NCI-H2196 treated with DMSO at 0.1 percent for 48 hours (cell line): ENCODE results near the gene NCAPH2.

Experiments used
- DNase-seq: peaks from one replicate; lab custom pipeline; 2025; ENCODE audit not compliant: unreplicated experiment; lab: John Stamatoyannopoulos, UW

Gene NCAPH2

GRCh38 chr22:50488886-50489285 lies 19.1 kb upstream of the NCAPH2 start:
- DNase-seq = no peak

GRCh38 chr22:50489363-50490243 lies 18.4 kb upstream of the NCAPH2 start:
- no peak for DNase-seq

- no peak for DNase-seq
Measured at GRCh38 chr22:50490531-50491308, 17.3 kb upstream of the NCAPH2 start.

- DNase-seq = no peak
Measured at GRCh38 chr22:50497093-50497492, 10.9 kb upstream of the NCAPH2 start.

- peak; percentile 42 for DNase-seq
Measured at GRCh38 chr22:50498322-50498890, 9.6 kb upstream of the NCAPH2 start.

GRCh38 chr22:50500452-50500851 lies 7.6 kb upstream of the NCAPH2 start:
- no peak for DNase-seq

- no peak for DNase-seq
Measured at GRCh38 chr22:50502096-50502495, 5.9 kb upstream of the NCAPH2 start.

GRCh38 chr22:50502628-50503474 lies 5.2 kb upstream of the NCAPH2 start:
- no peak for DNase-seq

- no peak for DNase-seq
Measured at GRCh38 chr22:50503475-50504145, 4.4 kb upstream of the NCAPH2 start.

- no peak for DNase-seq
Measured at GRCh38 chr22:50504369-50505211, 3.4 kb upstream of the NCAPH2 start.

- no peak for DNase-seq
Measured at GRCh38 chr22:50505276-50505775, 2.7 kb upstream of the NCAPH2 start.

GRCh38 chr22:50505776-50506610 lies 2.0 kb upstream of the NCAPH2 start:
- no peak for DNase-seq

GRCh38 chr22:50506611-50507420 lies 1.2 kb upstream of the NCAPH2 start:
- no peak for DNase-seq

- peak; percentile 63 for DNase-seq
Measured at GRCh38 chr22:50507421-50507990, 518 bp upstream of the NCAPH2 start, which contains the start of gene LMF2. Gene LMF2 (minus strand): TSS chr22:50507702. CDS start chr22:50507675, 27 bp downstream.

- no peak for DNase-seq
Measured at GRCh38 chr22:50508897-50509296, 873 bp downstream of the NCAPH2 start.

- no peak for DNase-seq
Measured at GRCh38 chr22:50513175-50513574, 5.2 kb downstream of the NCAPH2 start.

- no peak for DNase-seq
Measured at GRCh38 chr22:50516068-50516467, 8.0 kb downstream of the NCAPH2 start.
